ENCODE data around the gene CACNA1G. TPM values are rescaled to one million over a fixed set of nuclear protein-coding genes. Genes with fewer than 3 reads are reported as not detected.

The CACNA1G gene
- total and polyA plus RNA-seq, 3 donors from 2014 or later, result 1.3 to 1.7 (median 1.7) TPM

DNA sequence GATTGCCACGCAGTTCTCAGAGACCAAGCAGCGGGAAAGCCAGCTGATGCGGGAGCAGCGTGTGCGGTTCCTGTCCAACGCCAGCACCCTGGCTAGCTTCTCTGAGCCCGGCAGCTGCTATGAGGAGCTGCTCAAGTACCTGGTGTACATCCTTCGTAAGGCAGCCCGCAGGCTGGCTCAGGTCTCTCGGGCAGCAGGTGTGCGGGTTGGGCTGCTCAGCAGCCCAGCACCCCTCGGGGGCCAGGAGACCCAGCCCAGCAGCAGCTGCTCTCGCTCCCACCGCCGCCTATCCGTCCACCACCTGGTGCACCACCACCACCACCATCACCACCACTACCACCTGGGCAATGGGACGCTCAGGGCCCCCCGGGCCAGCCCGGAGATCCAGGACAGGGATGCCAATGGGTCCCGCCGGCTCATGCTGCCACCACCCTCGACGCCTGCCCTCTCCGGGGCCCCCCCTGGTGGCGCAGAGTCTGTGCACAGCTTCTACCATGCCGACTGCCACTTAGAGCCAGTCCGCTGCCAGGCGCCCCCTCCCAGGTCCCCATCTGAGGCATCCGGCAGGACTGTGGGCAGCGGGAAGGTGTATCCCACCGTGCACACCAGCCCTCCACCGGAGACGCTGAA, 15.2 kb downstream of the CACNA1G start:
- 88 to 93% methylated on average over 19 to 28 of the region's 33 CpGs for WGBS, 2 donors

DNA sequence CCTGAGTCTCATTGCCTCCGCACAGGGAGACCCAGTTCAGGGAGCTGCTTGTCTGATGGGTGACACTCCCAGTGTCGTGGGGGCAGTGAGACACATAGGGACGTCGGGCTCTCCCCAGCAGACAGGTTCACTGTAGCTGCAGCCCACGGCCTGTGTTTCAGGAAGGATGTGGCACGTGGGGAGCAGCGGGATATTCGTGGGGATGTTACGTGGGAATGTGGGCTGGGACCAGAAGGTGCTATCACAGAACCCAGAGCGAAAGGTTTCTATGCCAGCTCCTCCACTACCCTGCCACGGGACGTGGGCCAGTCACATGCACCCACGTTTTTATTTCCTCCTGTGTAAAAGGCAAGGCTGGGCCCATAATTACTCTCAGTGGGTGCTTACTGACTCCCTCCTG, 16.3 kb downstream of the CACNA1G start:
- Histone ChIP-seq H3K4me3 (no peak overlapping the region), H3K9me3 (no peaks in the 10 kb centered on the region), H3K36me3 (ENCODE audit: low read depth, missing control alignments) (no peaks in the 10 kb centered on the region), H3K27me3 (no peaks in the 10 kb centered on the region), H3K4me1 (no peaks in the 10 kb centered on the region), H3K27ac (no peak overlapping the region)
- 89 to 92% methylated on average over 12 to 13 of the region's 13 CpGs for WGBS, 2 donors
- TF ChIP-seq POLR2A (IDR thresholded peaks at IDR 0.05), result no peak
- TF ChIP-seq, protein P1, sequence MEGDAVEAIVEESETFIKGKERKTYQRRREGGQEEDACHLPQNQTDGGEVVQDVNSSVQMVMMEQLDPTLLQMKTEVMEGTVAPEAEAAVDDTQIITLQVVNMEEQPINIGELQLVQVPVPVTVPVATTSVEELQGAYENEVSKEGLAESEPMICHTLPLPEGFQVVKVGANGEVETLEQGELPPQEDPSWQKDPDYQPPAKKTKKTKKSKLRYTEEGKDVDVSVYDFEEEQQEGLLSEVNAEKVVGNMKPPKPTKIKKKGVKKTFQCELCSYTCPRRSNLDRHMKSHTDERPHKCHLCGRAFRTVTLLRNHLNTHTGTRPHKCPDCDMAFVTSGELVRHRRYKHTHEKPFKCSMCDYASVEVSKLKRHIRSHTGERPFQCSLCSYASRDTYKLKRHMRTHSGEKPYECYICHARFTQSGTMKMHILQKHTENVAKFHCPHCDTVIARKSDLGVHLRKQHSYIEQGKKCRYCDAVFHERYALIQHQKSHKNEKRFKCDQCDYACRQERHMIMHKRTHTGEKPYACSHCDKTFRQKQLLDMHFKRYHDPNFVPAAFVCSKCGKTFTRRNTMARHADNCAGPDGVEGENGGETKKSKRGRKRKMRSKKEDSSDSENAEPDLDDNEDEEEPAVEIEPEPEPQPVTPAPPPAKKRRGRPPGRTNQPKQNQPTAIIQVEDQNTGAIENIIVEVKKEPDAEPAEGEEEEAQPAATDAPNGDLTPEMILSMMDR (IDR thresholded peaks at IDR 0.05), result no peak
- intact Hi-C loops (cut with DNase I; ENCODE audit: low total_unique reads), result no loop called here
- DNase-seq, result no peak

More for the DNA sequence above, 15.2 kb downstream of the CACNA1G start:
- Histone ChIP-seq H3K4me3 (no peak overlapping the region), H3K4me1 (no peaks in the 10 kb centered on the region), H3K27me3 (no peaks in the 10 kb centered on the region), H3K36me3 (ENCODE audit: low read depth, missing control alignments) (no peaks in the 10 kb centered on the region), H3K9me3 (no peaks in the 10 kb centered on the region), H3K27ac (no peak overlapping the region)
- intact Hi-C loops (cut with DNase I; ENCODE audit: low total_unique reads), result no loop called here
- DNase-seq, result no peak
- TF ChIP-seq, protein P1 (IDR thresholded peaks at IDR 0.05), result no peak
- no peak for TF ChIP-seq POLR2A (IDR thresholded peaks at IDR 0.05)

DNA sequence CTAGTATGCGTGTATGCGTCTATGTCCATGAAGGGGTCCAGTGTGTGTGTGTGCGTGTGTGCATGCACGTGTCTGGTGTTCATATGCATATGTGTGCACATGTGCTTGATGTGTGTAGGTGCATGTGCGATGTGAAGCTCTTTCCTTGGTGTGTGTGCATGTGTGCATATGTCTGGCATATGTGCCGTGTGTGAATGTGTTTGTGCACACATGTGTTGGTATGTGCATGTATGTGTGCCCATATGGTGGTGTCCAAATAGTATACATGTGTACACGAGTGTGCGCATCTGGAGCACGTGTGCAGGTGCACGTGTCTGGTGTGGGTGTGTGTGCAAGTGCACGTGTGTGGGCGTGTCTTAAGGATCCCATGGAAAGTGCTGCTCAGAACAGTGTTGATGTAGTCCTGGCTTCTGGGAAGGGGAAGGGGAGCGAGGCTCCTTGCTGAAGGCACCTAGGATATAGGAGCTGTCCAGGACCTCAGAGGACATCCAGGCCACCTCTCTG, 17.0 kb downstream of the CACNA1G start:
- Histone ChIP-seq H3K4me1 (no peaks in the 10 kb centered on the region), H3K36me3 (ENCODE audit: low read depth, missing control alignments) (no peaks in the 10 kb centered on the region), H3K4me3 (no peak overlapping the region), H3K27ac (no peak overlapping the region), H3K27me3 (no peaks in the 10 kb centered on the region), H3K9me3 (no peaks in the 10 kb centered on the region)
- intact Hi-C loops (cut with DNase I; ENCODE audit: low total_unique reads), result no loop called here
- 93 to 94% methylated on average over 12 to 13 of the region's 13 CpGs for WGBS, 2 donors
- TF ChIP-seq, protein P1 (IDR thresholded peaks at IDR 0.05), result no peak
- no peak for TF ChIP-seq POLR2A (IDR thresholded peaks at IDR 0.05)
- DNase-seq, result no peak

- WGBS, 2 donors, result 87 to 93% methylated on average over 6 to 14 of the region's 16 CpGs
- no peak for TF ChIP-seq POLR2A (IDR thresholded peaks at IDR 0.05)
- TF ChIP-seq, protein P1 (IDR thresholded peaks at IDR 0.05), result no peak
- H3K27ac ChIP-seq, result no peak overlapping the region
Measured at GRCh38 chr17:50578173-50578572, 17.7 kb downstream of the CACNA1G start.

DNA sequence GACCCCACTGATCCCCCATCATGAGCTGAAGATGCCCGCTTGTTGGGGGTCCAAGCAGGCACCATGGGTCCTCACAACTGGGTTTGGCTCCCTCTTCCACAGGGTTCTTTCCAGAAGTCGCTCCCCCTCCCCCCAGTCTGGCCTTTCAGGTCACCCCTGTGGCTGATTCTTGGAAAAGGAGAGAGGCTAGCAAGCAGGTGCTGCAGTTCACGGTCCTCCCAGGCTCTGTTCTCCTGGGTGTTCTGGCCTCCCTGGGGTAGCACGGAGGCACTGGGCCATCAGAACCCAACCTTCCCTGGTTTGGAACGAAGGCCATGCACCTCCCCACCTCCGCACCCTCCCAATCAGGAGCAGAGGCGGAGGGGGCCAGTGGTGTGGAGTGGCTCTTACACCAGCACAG, 18.9 kb downstream of the CACNA1G start:
- 87 to 100% methylated on average over 4 to 7 of the region's 7 CpGs for WGBS, 2 donors
- TF ChIP-seq, protein P1 (IDR thresholded peaks at IDR 0.05), result no peak
- TF ChIP-seq POLR2A (IDR thresholded peaks at IDR 0.05), result no peak
- H3K27ac ChIP-seq, result no peak overlapping the region
- H3K4me1 ChIP-seq, result no peaks in the 10 kb centered on the region
- no peak for DNase-seq
- H3K9me3 ChIP-seq, result no peaks in the 10 kb centered on the region
- H3K27me3 ChIP-seq, result no peaks in the 10 kb centered on the region
- no peaks in the 10 kb centered on the region for H3K36me3 ChIP-seq (ENCODE audit: low read depth, missing control alignments)
- intact Hi-C loops (cut with DNase I; ENCODE audit: low total_unique reads), result no loop called here
- no peak overlapping the region for H3K4me3 ChIP-seq

More at GRCh38 chr17:50578173-50578572, 17.7 kb downstream of the CACNA1G start:
- no peak overlapping the region for H3K4me3 ChIP-seq
- DNase-seq, result no peak
- H3K4me1 ChIP-seq, result no peaks in the 10 kb centered on the region
- no peaks in the 10 kb centered on the region for H3K9me3 ChIP-seq
- no peaks in the 10 kb centered on the region for H3K27me3 ChIP-seq
- intact Hi-C loops (cut with DNase I; ENCODE audit: low total_unique reads), result no loop called here
- H3K36me3 ChIP-seq (ENCODE audit: low read depth, missing control alignments), result no peaks in the 10 kb centered on the region

Measured in testis (tissue), 3 donors.